Effector memory CD8-positive, alpha-beta T cell (primary cell): ENCODE results near the gene OR10H3.

Experiments
- ATAC-seq: fragments of 150-1000 bp; cut with Tn5 transposase; replicated peaks from 2 replicates; pipeline ENCODE4 v1.10.0; 2021; ENCODE audit warnings: mild to moderate bottlenecking, moderate library complexity
- DNase-seq, 3 experiments: peaks; one replicate each; pipeline ENCODE4 v3.0.0; 2021
- H3K27ac Mint-ChIP-seq, 2 donors: one replicate each; pipeline ENCODE4 v1.8.0; 2022; ENCODE audit warnings: mild to moderate bottlenecking in 2 of 2, mixed read lengths in 2 of 2, moderate library complexity in 2 of 2
- H3K27me3 Mint-ChIP-seq, 2 donors: one replicate each; pipeline ENCODE4 v1.8.0; 2022; ENCODE audit warnings: mixed read lengths in 2 of 2
- H3K36me3 Mint-ChIP-seq: one replicate; pipeline ENCODE4 v1.8.0; 2022; ENCODE audit warnings: mild to moderate bottlenecking, moderate library complexity, mixed read lengths; ENCODE audit not compliant: insufficient read depth
- H3K4me1 Mint-ChIP-seq, 2 donors: one replicate each; pipeline ENCODE4 v1.8.0; 2022; ENCODE audit warnings: low read depth in 2 of 2, mixed read lengths in 2 of 2
- H3K4me3 Mint-ChIP-seq, 2 donors: one replicate each; pipeline ENCODE4 v1.8.0; 2022; ENCODE audit warnings: mild to moderate bottlenecking in 2 of 2, mixed read lengths in 2 of 2, moderate library complexity in 2 of 2
- H3K9me3 Mint-ChIP-seq, 2 donors: one replicate each; pipeline ENCODE4 v1.8.0; 2022; ENCODE audit warnings: mixed read lengths in 2 of 2
- total RNA-seq, 9 experiments: gene quantifications; one replicate each; lab custom pipeline; 2026; lab: John Stamatoyannopoulos, UW

OR10H3 gene
- total RNA-seq, result 0 reads per million in 9 experiments

- H3K4me3 Mint-ChIP-seq, result no peak within 1 kb of the TSS
- H3K4me1 Mint-ChIP-seq, result peaks cover 0 to 3% of the 10 kb centered on the region in 2 donors
- peaks cover 20 to 23% of the 10 kb centered on the region in 2 donors for H3K27me3 Mint-ChIP-seq
- no peak for ATAC-seq
- no peak within 1 kb of the TSS for H3K27ac Mint-ChIP-seq
- DNase-seq, result no peak
- H3K9me3 Mint-ChIP-seq, result peaks cover 6 to 9% of the 10 kb centered on the region in 2 donors
- H3K36me3 Mint-ChIP-seq, result no peaks in the 10 kb centered on the region
Measured at GRCh38 chr19:15737722-15738121, at the start of gene OR10H3. Gene OR10H3, plus strand, starts transcription at chr19:15737985. Its CDS starts 3,408 bp downstream, at chr19:15741393.

GRCh38 chr19:15696654-15697194 is 41.1 kb upstream of the OR10H3 start:
- H3K4me1 Mint-ChIP-seq, result no peaks in the 10 kb centered on the region

GRCh38 chr19:15701757-15702533 is 35.8 kb upstream of the OR10H3 start:
- H3K9me3 Mint-ChIP-seq, result peaks cover 0 to 1% of the 10 kb centered on the region in 2 donors
- ATAC-seq, result no peak
- no peaks in the 10 kb centered on the region for H3K4me1 Mint-ChIP-seq
- H3K4me3 Mint-ChIP-seq, result no peak overlapping the region
- no peak overlapping the region for H3K27ac Mint-ChIP-seq
- H3K36me3 Mint-ChIP-seq, result no peaks in the 10 kb centered on the region
- peaks cover 57 to 75% of the 10 kb centered on the region in 2 donors for H3K27me3 Mint-ChIP-seq
- DNase-seq, result no peak

More at GRCh38 chr19:15696654-15697194, 41.1 kb upstream of the OR10H3 start:
- Mint-ChIP-seq H3K4me3 (no peak overlapping the region), H3K9me3 (no peaks in the 10 kb centered on the region), H3K36me3 (no peaks in the 10 kb centered on the region), H3K27ac (no peak overlapping the region), H3K27me3 (peaks cover 48 to 67% of the 10 kb centered on the region in 2 donors)
- ATAC-seq (no peak), DNase-seq (no peak)

- Mint-ChIP-seq H3K27me3 (peaks cover 56 to 69% of the 10 kb centered on the region in 2 donors), H3K4me1 (no peaks in the 10 kb centered on the region), H3K9me3 (peaks cover 0 to 1% of the 10 kb centered on the region in 2 donors), H3K4me3 (no peak overlapping the region), H3K27ac (no peak overlapping the region), H3K36me3 (no peaks in the 10 kb centered on the region)
- DNase-seq (peak in 2 of 3 experiments; percentile 15 to 20), ATAC-seq (peak; percentile 35)
Measured at GRCh38 chr19:15702534-15702930, 35.3 kb upstream of the OR10H3 start.

GRCh38 chr19:15714638-15715037 is 23.1 kb upstream of the OR10H3 start:
- Mint-ChIP-seq H3K9me3 (no peaks in the 10 kb centered on the region), H3K36me3 (no peaks in the 10 kb centered on the region)
- ATAC-seq, result no peak

GRCh38 chr19:15715642-15716041 is 22.1 kb upstream of the OR10H3 start:
- Mint-ChIP-seq H3K9me3 (no peaks in the 10 kb centered on the region), H3K4me3 (no peak overlapping the region)

More at GRCh38 chr19:15714638-15715037, 23.1 kb upstream of the OR10H3 start:
- no peak for DNase-seq
- H3K27ac Mint-ChIP-seq, result no peak overlapping the region
- H3K4me3 Mint-ChIP-seq, result no peak overlapping the region
- peaks cover 30 to 59% of the 10 kb centered on the region in 2 donors for H3K27me3 Mint-ChIP-seq
- H3K4me1 Mint-ChIP-seq, result no peaks in the 10 kb centered on the region

GRCh38 chr19:15717809-15718208 is 20.0 kb upstream of the OR10H3 start:
- DNase-seq (no peak), ATAC-seq (no peak)
- H3K9me3 Mint-ChIP-seq, result no peaks in the 10 kb centered on the region
- H3K4me1 Mint-ChIP-seq, result no peaks in the 10 kb centered on the region
- no peaks in the 10 kb centered on the region for H3K36me3 Mint-ChIP-seq
- peaks cover 48 to 71% of the 10 kb centered on the region in 2 donors for H3K27me3 Mint-ChIP-seq
- H3K4me3 Mint-ChIP-seq, result no peak overlapping the region
- H3K27ac Mint-ChIP-seq, result no peak overlapping the region

More at GRCh38 chr19:15715642-15716041, 22.1 kb upstream of the OR10H3 start:
- Mint-ChIP-seq H3K27ac (no peak overlapping the region), H3K27me3 (peaks cover 32 to 57% of the 10 kb centered on the region in 2 donors), H3K36me3 (no peaks in the 10 kb centered on the region), H3K4me1 (no peaks in the 10 kb centered on the region)
- DNase-seq, result no peak
- no peak for ATAC-seq

- Mint-ChIP-seq H3K36me3 (no peaks in the 10 kb centered on the region), H3K4me3 (no peak overlapping the region), H3K27ac (no peak overlapping the region), H3K4me1 (no peaks in the 10 kb centered on the region), H3K9me3 (no peaks in the 10 kb centered on the region), H3K27me3 (peaks cover 70 to 86% of the 10 kb centered on the region in 2 donors)
- no peak for DNase-seq
- no peak for ATAC-seq
Measured at GRCh38 chr19:15721268-15721667, 16.5 kb upstream of the OR10H3 start.

- ATAC-seq, result no peak
- Mint-ChIP-seq H3K4me3 (no peak overlapping the region), H3K36me3 (no peaks in the 10 kb centered on the region)
Measured at GRCh38 chr19:15722956-15723355, 14.8 kb upstream of the OR10H3 start.

GRCh38 chr19:15727724-15728123 is 10.1 kb upstream of the OR10H3 start, which contains the start of gene OR10H2:
Gene OR10H2, plus strand, starts transcription at chr19:15728024. Its CDS starts 20 bp downstream, at chr19:15728044.
- Mint-ChIP-seq H3K36me3 (no peaks in the 10 kb centered on the region), H3K27ac (no peak within 1 kb of the TSS), H3K27me3 (peaks cover 46 to 62% of the 10 kb centered on the region in 2 donors), H3K4me1 (peaks cover 6 to 13% of the 10 kb centered on the region in 2 donors), H3K9me3 (no peaks in the 10 kb centered on the region), H3K4me3 (no peak within 1 kb of the TSS)
- DNase-seq, result no peak
- ATAC-seq, result no peak

More at GRCh38 chr19:15722956-15723355, 14.8 kb upstream of the OR10H3 start:
- no peak overlapping the region for H3K27ac Mint-ChIP-seq
- peaks cover 71 to 86% of the 10 kb centered on the region in 2 donors for H3K27me3 Mint-ChIP-seq
- DNase-seq, result no peak
- H3K9me3 Mint-ChIP-seq, result no peaks in the 10 kb centered on the region
- H3K4me1 Mint-ChIP-seq, result peaks cover 0 to 4% of the 10 kb centered on the region in 2 donors

GRCh38 chr19:15730538-15730937 is 7.2 kb upstream of the OR10H3 start:
- ATAC-seq, result peak; percentile 56
- H3K4me1 Mint-ChIP-seq, result peaks cover 6 to 16% of the 10 kb centered on the region in 2 donors
- H3K9me3 Mint-ChIP-seq, result no peaks in the 10 kb centered on the region
- H3K27me3 Mint-ChIP-seq, result peaks cover 30 to 41% of the 10 kb centered on the region in 2 donors
- DNase-seq, result no peak
- no peak overlapping the region for H3K27ac Mint-ChIP-seq
- H3K36me3 Mint-ChIP-seq, result no peaks in the 10 kb centered on the region
- no peak overlapping the region for H3K4me3 Mint-ChIP-seq

- DNase-seq, result no peak
- peaks cover 6 to 12% of the 10 kb centered on the region in 2 donors for H3K4me1 Mint-ChIP-seq
- H3K9me3 Mint-ChIP-seq, result no peaks in the 10 kb centered on the region
- ATAC-seq, result no peak
- no peak overlapping the region for H3K27ac Mint-ChIP-seq
- no peaks in the 10 kb centered on the region for H3K36me3 Mint-ChIP-seq
- H3K4me3 Mint-ChIP-seq, result no peak overlapping the region
- H3K27me3 Mint-ChIP-seq, result peaks cover 13 to 23% of the 10 kb centered on the region in 2 donors
Measured at GRCh38 chr19:15732388-15732787, 5.4 kb upstream of the OR10H3 start.

- Mint-ChIP-seq H3K27me3 (peaks cover 0 to 7% of the 10 kb centered on the region in 2 donors), H3K9me3 (no peaks in the 10 kb centered on the region), H3K4me3 (no peak overlapping the region), H3K36me3 (no peaks in the 10 kb centered on the region), H3K4me1 (peaks cover 6 to 12% of the 10 kb centered on the region in 2 donors), H3K27ac (no peak overlapping the region)
- no peak for DNase-seq
- ATAC-seq, result no peak
Measured at GRCh38 chr19:15733895-15734294, 3.9 kb upstream of the OR10H3 start.
